Measurements from ENCODE around the gene NCOR2.

NCOR2 gene

GRCh38 chr12:124566997-124567672, at the start of gene NCOR2:
Gene NCOR2, minus strand, starts transcription at chr12:124567612. Its CDS starts 72,361 bp downstream, at chr12:124495251.
- peak in 4 of 14 donors; percentile 45 to 75 (median 70) for DNase-seq

GRCh38 chr12:124616394-124617221, 49.2 kb upstream of the NCOR2 start:
- no peak for DNase-seq

- DNase-seq = no peak
Measured at GRCh38 chr12:124614512-124615292, 47.3 kb upstream of the NCOR2 start.

- DNase-seq = no peak
Measured at GRCh38 chr12:124613151-124613585, 45.8 kb upstream of the NCOR2 start.

- no peak for DNase-seq
Measured at GRCh38 chr12:124612410-124612680, 44.9 kb upstream of the NCOR2 start.

- DNase-seq = no peak
Measured at GRCh38 chr12:124611559-124612409, 44.4 kb upstream of the NCOR2 start.

GRCh38 chr12:124610629-124611558, 43.5 kb upstream of the NCOR2 start:
- no peak for DNase-seq

- no peak for DNase-seq
Measured at GRCh38 chr12:124610021-124610612, 42.7 kb upstream of the NCOR2 start.

GRCh38 chr12:124609041-124609989, 41.9 kb upstream of the NCOR2 start:
- DNase-seq = no peak

GRCh38 chr12:124608450-124608870, 41.0 kb upstream of the NCOR2 start:
- DNase-seq = no peak

- DNase-seq = no peak
Measured at GRCh38 chr12:124607681-124608425, 40.4 kb upstream of the NCOR2 start.

- DNase-seq = no peak
Measured at GRCh38 chr12:124605883-124606774, 38.7 kb upstream of the NCOR2 start.

GRCh38 chr12:124605150-124605882, 37.9 kb upstream of the NCOR2 start:
- no peak for DNase-seq

- DNase-seq = no peak
Measured at GRCh38 chr12:124604264-124604680, 36.9 kb upstream of the NCOR2 start.

GRCh38 chr12:124603831-124604251, 36.4 kb upstream of the NCOR2 start:
- DNase-seq = no peak

GRCh38 chr12:124603100-124603541, 35.7 kb upstream of the NCOR2 start:
- DNase-seq = no peak

GRCh38 chr12:124601706-124602105, 34.3 kb upstream of the NCOR2 start:
- no peak for DNase-seq

All from C1 segment of cervical spinal cord (tissue), 14 donors.